SK-N-SH treated with all-trans-retinoic acid at 6 μM for 48 hours (cell line): ENCODE results near the gene SLC4A11.

ENCODE experiments used
- ESRRG ChIP-seq: fragments of 250-450 bp; sonication (Bioruptor Pico); IDR thresholded peaks from 2 replicates; pipeline ENCODE4 v1.6.1; 2021; ENCODE audit warnings: mild to moderate bottlenecking
- POU6F1 ChIP-seq: fragments of 250-450 bp; sonication (Bioruptor Pico); IDR thresholded peaks from 2 replicates; pipeline ENCODE4 v1.8.0; 2021; ENCODE audit warnings: low read depth, mild to moderate bottlenecking, moderate library complexity, borderline replicate concordance
- ZFP3 ChIP-seq: fragments of 250-450 bp; sonication (Bioruptor Pico); IDR thresholded peaks from 2 replicates; pipeline ENCODE4 v1.5.0; 2020; ENCODE audit warnings: mild to moderate bottlenecking, moderate library complexity
- ZFP30 ChIP-seq: fragments of 450-650 bp; formaldehyde crosslinking; IDR thresholded peaks from 2 replicates; pipeline ENCODE4 v1.5.0; 2022; ENCODE audit warnings: mild to moderate bottlenecking, moderate library complexity
- ZNF70 ChIP-seq: fragments of 450-650 bp; formaldehyde crosslinking; IDR thresholded peaks from 2 replicates; pipeline ENCODE4 v1.5.0; 2020; ENCODE audit warnings: mild to moderate bottlenecking, moderate library complexity

GRCh38 chr20:3226093-3226492 is 12.9 kb downstream of the SLC4A11 start:
- TF ChIP-seq ZFP3 (CRISPR knock-in tag) = no peak
- TF ChIP-seq ZFP30 (CRISPR knock-in tag) = no peak
- no peak for TF ChIP-seq POU6F1 (CRISPR knock-in tag)
- TF ChIP-seq ZNF70 = no peak
- TF ChIP-seq ESRRG (CRISPR knock-in tag) = no peak
